MM.1S (cell line): ENCODE measurements around the gene PATJ.

ENCODE experiments used
- CTCF ChIP-seq: fragments of 300-600 bp; sonication (generic); IDR thresholded peaks from 2 replicates; pipeline ENCODE4 v1.5.1; 2016; ENCODE audit warnings: antibody characterized with exemption, low read length, mixed read lengths
- EZH2 ChIP-seq: fragments of 300-600 bp; sonication (generic); optimal IDR thresholded peaks from 2 replicates; pipeline ENCODE3; 2017; ENCODE audit warnings: low read depth, mild to moderate bottlenecking, antibody characterized with exemption, low read length, mixed read lengths
- EZH2phosphoT487 ChIP-seq: fragments of 300-600 bp; sonication (generic); IDR thresholded peaks from 2 replicates; pipeline ENCODE4 v1.6.1; 2018; ENCODE audit warnings: antibody characterized with exemption, low read length

GRCh38 chr1:62198781-62199125 lies 456.5 kb downstream of the PATJ start:
- TF ChIP-seq CTCF (no peak), EZH2 (no peak), EZH2phosphoT487 (no peak)
